Lower leg skin (tissue), 4 donors: ENCODE results near the gene TLE5. TPM values are rescaled to one million over a fixed set of nuclear protein-coding genes. Genes with fewer than 3 reads are reported as not detected.
A peak's percentile ranks its signal among the peaks of the same experiment; 100 is the strongest.

Source experiments
- DNase-seq, 2 donors: peaks; one replicate each; pipeline ENCODE4 v3.0.0-alpha.2; 2019; ENCODE audit warnings: low spot score in 2 of 2
- H3K4me3 ChIP-seq: fragments of 200-600 bp; sonication (generic); 2 replicates; pipeline ENCODE4 v1.5.1; 2017; ENCODE audit warnings: mild to moderate bottlenecking, low read depth; ENCODE audit not compliant: poor library complexity, severe bottlenecking
- CTCF ChIP-seq, 3 donors: fragments of 450-650 bp; IDR thresholded peaks; one replicate each; pipeline ENCODE4 v1.5.1; 2016; ENCODE audit warnings: antibody characterized with exemption in 3 of 3, mild to moderate bottlenecking in 3 of 3, moderate library complexity in 2 of 3
- POLR2A ChIP-seq, 2 donors: fragments of 450-650 bp; IDR thresholded peaks; one replicate each; pipeline ENCODE4 v1.6.1; 2016 to 2017; ENCODE audit warnings: antibody characterized with exemption in 2 of 2, mild to moderate bottlenecking in 1 of 2, moderate library complexity in 1 of 2
- WGBS, 2 donors: methylation state at CpG; one replicate each; pipeline ENCODE4 v1.1.5; 2018; 5-methylcytosine and 5-hydroxymethylcytosine counted together
- intact Hi-C: fragments of 100-400 bp; cut with DNase I; formaldehyde crosslinking; loops from one replicate; pipeline ENCODE4 v1.15.0; 2023; ENCODE audit warnings: low total_unique reads
- total RNA-seq, 4 donors: library from RNA; depleted of rRNA; stranded (reverse); fragments of >200 nt; gene quantifications; one replicate each; pipeline ENCODE4 v1.1.0, GENCODE V29; 2016

The TLE5 gene
- total RNA-seq, 4 donors from 2014 or later = 329 to 533 (median 387) TPM

DNA sequence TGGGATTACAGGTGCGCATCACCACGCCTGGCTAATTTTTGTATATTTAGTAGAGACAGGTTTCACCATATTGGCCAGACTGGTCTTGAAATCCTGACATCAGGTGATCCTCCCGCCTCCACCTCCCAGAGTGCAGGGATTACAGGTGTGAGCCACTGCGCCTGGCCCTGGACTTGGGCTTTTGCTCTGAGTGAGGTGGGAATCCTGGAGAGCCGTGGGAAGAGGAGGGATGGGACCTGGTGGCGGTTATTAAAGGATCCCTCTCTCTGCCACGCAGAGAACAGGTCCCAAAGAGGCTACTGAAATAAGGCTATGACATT is 1.7 kb upstream of the TLE5 start:
- DNase-seq = no peak
- 93 to 99% methylated on average over 7 of the region's 7 CpGs for WGBS, 2 donors
- TF ChIP-seq CTCF (IDR thresholded peaks at IDR 0.05) = no peak
- TF ChIP-seq POLR2A (IDR thresholded peaks at IDR 0.05) = no peak
- H3K4me3 ChIP-seq = no peak overlapping the region
- intact Hi-C loops = no loop called here

DNA sequence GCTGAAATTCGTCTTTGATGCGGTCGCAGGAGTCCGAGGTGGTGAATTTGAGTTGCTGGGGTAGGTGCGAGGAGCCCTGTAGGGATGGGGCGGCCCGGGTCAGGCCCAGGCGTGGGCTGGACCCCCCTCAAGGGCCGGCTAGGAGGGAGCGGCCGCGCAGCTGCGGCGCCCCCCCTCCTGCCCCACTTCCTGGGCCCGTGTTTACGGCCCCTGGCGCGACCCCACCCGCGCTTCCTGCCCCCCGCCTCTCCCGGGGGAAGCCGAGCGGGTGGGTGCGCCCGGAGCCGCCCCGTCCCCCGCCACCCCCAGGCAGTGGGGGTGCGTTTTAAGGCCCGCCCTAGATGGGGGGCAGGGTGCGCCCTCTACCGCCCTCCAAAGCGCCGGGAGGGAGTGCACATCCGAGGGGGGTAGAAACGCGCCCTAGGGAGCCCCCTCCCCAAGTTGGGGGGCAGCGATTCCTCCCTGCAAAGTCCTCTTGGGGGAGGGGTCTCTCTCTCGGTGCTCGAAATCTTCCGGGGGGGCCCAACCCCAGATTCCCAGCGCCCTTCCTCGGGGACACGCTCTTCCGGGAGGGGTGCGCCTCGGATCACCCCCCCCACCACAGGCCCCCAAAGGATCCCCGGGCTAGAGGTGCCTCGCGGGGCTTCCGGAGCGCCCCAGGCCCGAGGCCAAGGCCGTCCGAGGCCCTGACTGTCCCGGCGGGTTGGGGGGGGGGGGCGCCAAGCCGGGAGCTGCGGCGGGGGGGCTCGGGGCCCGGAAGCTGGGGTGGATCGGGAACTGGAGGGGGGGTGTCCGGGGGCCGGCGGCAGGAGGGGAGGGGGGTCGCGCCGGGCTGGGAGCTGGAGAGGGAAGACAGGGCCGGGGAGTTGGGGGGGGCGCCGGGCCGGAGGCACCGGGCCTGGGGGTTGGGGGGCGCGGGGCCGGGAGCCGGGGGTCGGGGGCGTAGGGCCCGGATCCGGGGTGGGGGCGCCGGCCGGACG is 823 bp downstream of the TLE5 start:
- H3K4me3 ChIP-seq = peak overlapping the region; percentile 64
- DNase-seq = peak in 1 of 2 donors; percentile 92
- TF ChIP-seq POLR2A (IDR thresholded peaks at IDR 0.05) = no peak
- TF ChIP-seq CTCF (IDR thresholded peaks at IDR 0.05) = no peak
- 3 to 4% methylated on average over 19 to 30 of the region's 88 CpGs for WGBS, 2 donors
- intact Hi-C loops = no loop called here

DNA sequence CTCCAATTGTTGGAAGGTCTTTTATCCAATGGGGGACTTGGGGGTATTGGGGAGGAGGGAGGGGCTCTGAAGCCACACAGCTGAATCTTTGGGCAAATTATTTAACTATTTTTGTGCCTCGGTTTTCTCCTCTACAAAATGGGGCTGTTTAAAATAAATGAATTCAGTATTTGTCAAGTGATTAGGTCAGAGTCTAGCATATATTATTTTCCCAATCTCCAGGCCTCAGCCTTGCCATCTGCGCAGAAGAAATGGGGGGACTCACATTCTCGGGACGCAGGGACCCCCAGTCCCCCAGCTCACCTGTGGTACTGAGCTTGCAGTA is 1.5 kb downstream of the TLE5 start:
- no peak for DNase-seq
- peak overlapping the region; percentile 64 for H3K4me3 ChIP-seq
- no peak for TF ChIP-seq CTCF (IDR thresholded peaks at IDR 0.05)
- no peak for TF ChIP-seq POLR2A (IDR thresholded peaks at IDR 0.05)
- 15 to 24% methylated on average over 4 of the region's 4 CpGs for WGBS, 2 donors
- intact Hi-C loops = no loop called here

DNA sequence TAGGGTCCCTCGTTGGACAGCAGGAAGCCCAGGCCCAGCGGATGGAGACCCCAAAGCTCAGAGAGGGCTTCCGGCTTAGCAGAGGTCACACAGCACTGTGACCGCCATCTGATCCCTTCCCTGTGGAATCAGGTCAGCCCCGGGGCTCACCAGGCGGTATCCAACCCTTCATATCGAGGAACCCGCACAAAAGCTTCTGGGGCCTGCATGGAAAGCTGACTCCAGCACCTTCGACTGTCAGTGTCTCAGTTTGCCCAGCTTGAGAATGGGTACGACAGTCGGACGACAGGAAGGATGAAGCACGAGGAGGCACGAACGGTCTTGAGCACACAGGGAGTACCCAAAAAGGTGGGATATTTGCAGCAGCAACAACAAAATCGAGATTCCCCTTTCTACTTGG is 2.6 kb downstream of the TLE5 start:
- no peak overlapping the region for H3K4me3 ChIP-seq
- TF ChIP-seq CTCF (IDR thresholded peaks at IDR 0.05) = no peak
- TF ChIP-seq POLR2A (IDR thresholded peaks at IDR 0.05) = no peak
- 80 to 88% methylated on average over 13 to 16 of the region's 16 CpGs for WGBS, 2 donors
- DNase-seq = no peak
- intact Hi-C loops = no loop called here

DNA sequence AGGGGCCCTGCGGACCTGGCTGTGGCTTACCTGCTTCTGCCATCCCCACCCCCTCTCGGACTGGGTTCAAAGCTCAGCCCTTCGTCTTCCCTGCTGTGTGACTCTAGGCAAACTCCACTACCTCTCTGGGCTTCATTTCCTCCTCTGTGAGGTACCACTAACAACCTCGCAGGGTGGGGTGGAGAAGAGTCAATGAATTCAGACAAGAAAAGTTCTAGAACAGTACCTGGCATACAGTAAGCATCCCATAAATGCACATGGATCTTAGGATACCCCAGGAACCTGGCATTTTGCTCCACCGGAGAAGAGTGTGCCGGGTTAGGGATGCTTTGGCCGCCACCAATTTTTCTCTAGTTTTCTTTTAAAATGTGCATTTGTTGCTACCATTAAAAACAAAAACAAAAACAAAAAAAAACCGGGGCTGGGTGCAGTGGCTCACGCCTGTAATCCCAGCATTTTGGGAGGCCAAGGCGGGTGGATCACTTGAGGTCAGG is 3.4 kb downstream of the TLE5 start:
- intact Hi-C loops = no loop called here
- DNase-seq = no peak
- no peak for TF ChIP-seq CTCF (IDR thresholded peaks at IDR 0.05)
- no peak for TF ChIP-seq POLR2A (IDR thresholded peaks at IDR 0.05)
- no peak overlapping the region for H3K4me3 ChIP-seq
- 88 to 89% methylated on average over 10 of the region's 10 CpGs for WGBS, 2 donors
